T-cell (primary cell): Measurements from ENCODE around the gene ARMS2. TPM values are rescaled to one million over a fixed set of nuclear protein-coding genes. Genes with fewer than 3 reads are reported as not detected.

Source experiments
- ATAC-seq, 4 experiments: fragments of 200-7000 bp in 3 of 4; fragments of 150-1000 bp in 1 of 4; cut with Tn5 transposase; replicated peaks in 1 of 4; 1 replicate in 3 of 4; 2 replicates in 1 of 4; pipeline ENCODE4 v1.10.0; 2021; ENCODE audit warnings: moderate library complexity in 3 of 4, mild to moderate bottlenecking in 2 of 4, moderate number of reproducible peaks in 1 of 4
- CTCF ChIA-PET, 2 donors: fragments of 300-600 bp; sonication (Branson Sonifier 250); formaldehyde crosslinking; loops; one replicate each; lab custom pipeline; 2022; ENCODE audit warnings: antibody characterized with exemption in 2 of 2; lab: Charles Lee
- POLR2A ChIA-PET, 2 donors: fragments of 300-600 bp; sonication (Branson Sonifier 250); formaldehyde crosslinking; loops; one replicate each; lab custom pipeline; 2022; ENCODE audit warnings: antibody characterized with exemption in 2 of 2; lab: Charles Lee
- DNase-seq, 35 experiments: peaks; one replicate each; pipeline versions ENCODE4 v3.0.0 to v3.0.0-alpha.2; 2013 to 2023
- H3K27ac ChIP-seq: one replicate; pipeline ENCODE4 v1.5.1; 2013; ENCODE audit warnings: low read length
- H3K27me3 ChIP-seq, 2 experiments: replicated peaks in 1 of 2; 1 replicate in 1 of 2; 2 replicates in 1 of 2; pipeline versions ENCODE4 v1.6.1 to v1.7.0; 2013; ENCODE audit warnings: low read length in 1 of 2, mixed read lengths in 1 of 2; ENCODE audit not compliant: control insufficient read depth in 2 of 2, insufficient read depth in 2 of 2; ENCODE audit errors: extremely low read depth in 1 of 2
- H3K36me3 ChIP-seq, 2 donors: 1 replicate in 1 of 2; 2 replicates in 1 of 2; pipeline versions ENCODE4 v1.6.1 to v1.7.0; 2013; ENCODE audit warnings: low read length in 1 of 2; ENCODE audit not compliant: control insufficient read depth in 2 of 2, insufficient read depth in 1 of 2; ENCODE audit errors: extremely low read depth in 1 of 2
- H3K4me1 ChIP-seq, 2 experiments: 1 replicate in 1 of 2; 2 replicates in 1 of 2; pipeline versions ENCODE4 v1.6.1 to v1.7.0; 2013; ENCODE audit warnings: low read length in 2 of 2, mixed read lengths in 1 of 2; ENCODE audit not compliant: insufficient read depth in 2 of 2, control insufficient read depth in 1 of 2; ENCODE audit errors: extremely low read depth in 1 of 2
- H3K4me3 ChIP-seq, 2 donors: 1 replicate in 1 of 2; 2 replicates in 1 of 2; pipeline versions ENCODE4 v1.5.1 to v1.7.0; 2013; ENCODE audit warnings: mild to moderate bottlenecking in 2 of 2, low read length in 1 of 2, moderate library complexity in 1 of 2; ENCODE audit not compliant: control insufficient read depth in 1 of 2; ENCODE audit errors: extremely low read depth in 1 of 2
- H3K9me3 ChIP-seq: 2 replicates; pipeline ENCODE4 v1.7.0; 2013
- H3K27ac Mint-ChIP-seq, 2 donors: one replicate each; pipeline ENCODE4 v1.8.0; 2020 to 2021; ENCODE audit warnings: mild to moderate bottlenecking in 2 of 2, mixed read lengths in 2 of 2
- H3K27me3 Mint-ChIP-seq, 2 donors: one replicate each; pipeline ENCODE4 v1.8.0; 2021 to 2022; ENCODE audit warnings: mixed read lengths in 2 of 2
- H3K36me3 Mint-ChIP-seq: one replicate; pipeline ENCODE4 v1.8.0; 2021; ENCODE audit warnings: mixed read lengths
- H3K4me1 Mint-ChIP-seq, 3 donors: one replicate each; pipeline ENCODE4 v1.8.0; 2020 to 2022; ENCODE audit warnings: mixed read lengths in 3 of 3, mild to moderate bottlenecking in 1 of 3
- H3K4me3 Mint-ChIP-seq, 3 donors: one replicate each; pipeline ENCODE4 v1.8.0; 2020 to 2022; ENCODE audit warnings: mild to moderate bottlenecking in 3 of 3, mixed read lengths in 3 of 3, moderate library complexity in 3 of 3
- H3K9me3 Mint-ChIP-seq, 3 donors: one replicate each; pipeline ENCODE4 v1.8.0; 2020 to 2022; ENCODE audit warnings: mixed read lengths in 3 of 3
- WGBS: methylation state at CpG from one replicate; pipeline ENCODE4 v1.1.5; 2013; ENCODE audit warnings: missing lambda C conversion rate; ENCODE audit not compliant: insufficient coverage; 5-methylcytosine and 5-hydroxymethylcytosine counted together
- total RNA-seq, 35 experiments: library from RNA in 6 of 35; stranded (reverse) in 6 of 35; fragments of 120-200 nt in 1 of 35; gene quantifications; one replicate each; pipeline versions ENCODE4 v1.2.1 to v1.2.4 and lab custom pipeline; 2013 to 2026

The ARMS2 gene
- total RNA-seq, 5 donors from 2014 or later (not counting 1 experiment from before 2014, with no cell fraction given), result not detected

DNA sequence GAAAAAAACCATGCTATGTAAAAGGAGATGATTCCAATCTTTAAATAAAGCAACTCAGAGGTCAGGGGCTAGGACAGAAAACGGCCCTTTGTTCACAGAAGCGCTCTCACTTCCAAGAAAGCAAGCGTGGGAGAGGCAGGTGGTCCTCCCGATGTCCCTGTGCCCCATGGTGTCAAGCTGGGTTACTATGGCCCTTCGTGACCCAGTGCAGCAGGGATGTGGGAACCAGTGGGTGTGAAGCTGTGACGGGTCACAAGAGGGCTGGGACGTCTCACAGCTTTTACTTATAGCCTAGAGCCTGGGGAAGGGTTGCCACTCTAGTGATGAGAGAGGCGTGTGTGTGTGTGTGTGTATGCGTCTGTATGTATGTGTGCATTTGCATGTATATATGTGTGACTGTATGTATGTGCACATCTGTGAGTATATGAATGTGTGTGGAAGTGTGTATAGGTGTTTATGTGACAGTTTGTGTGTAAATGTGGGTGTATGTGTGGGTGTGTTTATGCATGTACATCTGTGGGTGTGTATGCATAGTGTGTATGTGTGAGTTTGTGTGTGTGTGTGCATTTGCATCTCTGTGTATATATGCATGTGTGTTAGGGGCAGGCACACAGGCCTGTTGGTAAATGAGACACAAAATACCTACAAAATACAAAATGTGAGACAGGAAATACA is 32.1 kb downstream of the ARMS2 start:
- Mint-ChIP-seq H3K4me3 (no peak overlapping the region), H3K27ac (no peak overlapping the region), H3K4me1 (peaks cover 6 to 12% (median 9%) of the 10 kb centered on the region in 3 donors), H3K9me3 (peaks cover 3 to 4% (median 4%) of the 10 kb centered on the region in 3 donors), H3K36me3 (no peaks in the 10 kb centered on the region), H3K27me3 (peaks cover 3 to 4% of the 10 kb centered on the region in 2 donors)
- no peaks in the 10 kb centered on the region for H3K36me3 ChIP-seq
- peaks cover 0 to 9% of the 10 kb centered on the region in 2 experiments for H3K4me1 ChIP-seq
- no peak overlapping the region for H3K27ac ChIP-seq
- CTCF ChIA-PET, result no interaction called here
- no peaks in the 10 kb centered on the region for H3K9me3 ChIP-seq
- WGBS, result 82% methylated on average over 9 of the region's 9 CpGs
- ATAC-seq (no peak), DNase-seq (no peak)
- H3K27me3 ChIP-seq, result peaks cover 0 to 11% of the 10 kb centered on the region in 2 experiments
- POLR2A ChIA-PET, result no interaction called here
- no peak overlapping the region for H3K4me3 ChIP-seq

DNA sequence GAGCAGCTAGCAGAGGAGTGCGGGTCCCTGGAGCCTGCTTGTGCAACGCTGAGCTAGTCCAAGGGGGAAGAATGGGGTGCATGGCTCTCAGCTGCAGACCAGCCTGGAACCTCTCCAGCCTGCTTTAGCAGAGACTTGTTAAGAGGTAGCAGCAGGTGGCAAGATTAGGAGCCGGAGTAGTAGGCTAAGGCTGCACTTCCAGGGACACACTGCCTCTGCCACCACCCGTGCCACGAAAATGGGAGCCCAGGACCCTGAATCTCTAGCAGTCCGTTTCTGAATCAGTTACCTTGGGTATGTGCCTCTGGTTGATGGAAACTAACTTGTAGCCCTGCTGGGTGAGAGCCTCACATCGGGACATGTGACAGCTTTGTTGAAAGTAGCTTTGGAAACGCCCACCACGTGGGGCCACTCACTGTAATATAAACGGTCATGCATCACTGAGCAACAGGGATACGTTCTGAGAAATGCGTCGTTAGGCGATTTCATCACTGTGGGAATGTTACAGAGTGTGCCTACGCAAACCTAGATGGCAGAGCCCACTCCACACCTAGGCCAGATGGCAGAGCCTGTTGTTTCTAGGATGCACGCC is 32.8 kb downstream of the ARMS2 start:
- no peak overlapping the region for H3K4me3 ChIP-seq
- ChIA-PET POLR2A (interaction anchor here in 1 of 2 donors (0.6 kb wide), 1 partner anchor 839 kb away, joined by 3 read pairs; no protein-coding TSS in a partner anchor), CTCF (no interaction called here)
- peaks cover 7 to 17% (median 13%) of the 10 kb centered on the region in 3 donors for H3K4me1 Mint-ChIP-seq
- no peak overlapping the region for H3K4me3 Mint-ChIP-seq
- H3K27ac ChIP-seq, result no peak overlapping the region
- no peaks in the 10 kb centered on the region for H3K9me3 ChIP-seq
- WGBS, result 70% methylated on average over 14 of the region's 16 CpGs
- ATAC-seq (no peak), DNase-seq (no peak)
- H3K4me1 ChIP-seq, result peaks cover 0 to 15% of the 10 kb centered on the region in 2 experiments
- H3K9me3 Mint-ChIP-seq, result no peaks in the 10 kb centered on the region
- peaks cover 0 to 11% of the 10 kb centered on the region in 2 experiments for H3K27me3 ChIP-seq
- no peaks in the 10 kb centered on the region for H3K36me3 ChIP-seq
- peaks cover 0 to 3% of the 10 kb centered on the region in 2 donors for H3K27me3 Mint-ChIP-seq
- no peak overlapping the region for H3K27ac Mint-ChIP-seq
- no peaks in the 10 kb centered on the region for H3K36me3 Mint-ChIP-seq

- POLR2A ChIA-PET, result no interaction called here
- CTCF ChIA-PET, result interaction anchor here in 1 of 2 donors (0.6 kb wide), 1 partner anchor 33 kb away, joined by 3 read pairs; no protein-coding TSS in a partner anchor
- DNase-seq, result no peak
- H3K36me3 Mint-ChIP-seq, result no peaks in the 10 kb centered on the region
- Histone ChIP-seq H3K4me3 (no peak overlapping the region), H3K4me1 (peaks cover 0 to 16% of the 10 kb centered on the region in 2 experiments), H3K27me3 (peaks cover 0 to 20% of the 10 kb centered on the region in 2 experiments), H3K27ac (no peak overlapping the region), H3K36me3 (no peaks in the 10 kb centered on the region), H3K9me3 (no peaks in the 10 kb centered on the region)
- H3K27ac Mint-ChIP-seq, result no peak overlapping the region
- no peak for ATAC-seq
- no peak overlapping the region for H3K4me3 Mint-ChIP-seq
- peaks cover 3 to 8% of the 10 kb centered on the region in 2 donors for H3K27me3 Mint-ChIP-seq
- WGBS, result no CpG with 5 or more reads among the region's 4 CpGs
- H3K9me3 Mint-ChIP-seq, result no peaks in the 10 kb centered on the region
- H3K4me1 Mint-ChIP-seq, result peaks cover 7 to 25% (median 13%) of the 10 kb centered on the region in 3 donors
These were observed 35.8 kb downstream of the ARMS2 start for GRCh38 chr10:122490268-122490667.

DNA sequence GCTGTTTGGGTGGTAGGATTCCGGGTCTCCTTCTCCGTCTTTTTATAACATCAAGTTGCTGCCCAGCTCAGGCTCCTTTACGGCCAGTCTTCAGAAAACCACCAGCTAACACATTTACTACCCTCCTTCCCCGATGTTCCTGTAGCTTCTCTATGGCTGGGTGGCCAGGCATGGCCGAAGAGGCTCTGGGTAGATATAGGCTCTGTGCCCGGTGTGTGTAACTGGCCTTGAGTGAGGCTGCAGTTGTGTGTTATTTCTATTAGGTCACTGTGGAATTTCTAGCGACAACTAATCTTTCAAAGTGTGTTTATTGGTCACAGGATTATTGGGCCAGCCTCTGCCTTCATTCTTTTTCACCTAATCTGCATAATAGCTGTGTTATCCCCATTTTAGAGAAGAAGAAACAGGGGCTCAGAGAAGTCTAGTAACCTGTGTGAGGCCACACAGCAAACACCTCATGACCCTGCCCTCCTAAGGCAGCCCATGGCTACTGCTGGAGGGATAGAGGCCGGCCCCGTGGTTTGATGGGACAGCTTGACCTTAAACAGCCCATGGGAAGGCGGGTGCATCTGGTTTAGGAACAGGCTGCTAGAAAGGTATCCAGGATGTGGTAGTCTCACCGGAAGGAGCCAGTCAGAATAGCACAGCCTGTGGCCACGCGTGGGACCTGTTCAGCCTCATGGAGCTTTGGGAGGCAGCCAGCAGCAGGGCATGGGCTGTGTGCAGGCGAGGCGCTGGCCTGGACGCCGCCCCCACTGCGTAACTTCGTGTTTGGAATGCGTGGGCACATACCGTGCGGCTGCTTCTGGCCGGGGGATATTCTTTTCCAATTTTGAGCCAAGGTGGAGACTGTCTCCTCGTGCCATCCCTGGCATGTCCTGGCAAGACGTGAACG is 36.6 kb downstream of the ARMS2 start:
- H3K36me3 Mint-ChIP-seq, result no peaks in the 10 kb centered on the region
- ATAC-seq, result peak; percentile 65 to 83 (median 76)

GRCh38 chr10:122492006-122492405 is 37.6 kb downstream of the ARMS2 start:
- ChIA-PET POLR2A (no interaction called here), CTCF (interaction anchor here in 1 of 2 donors (1.0 kb wide), 1 partner anchor 74 kb away, joined by 3 read pairs; no protein-coding TSS in a partner anchor)
- ATAC-seq (no peak), DNase-seq (no peak)
- H3K9me3 Mint-ChIP-seq, result no peaks in the 10 kb centered on the region
- peaks cover 18 to 41% (median 27%) of the 10 kb centered on the region in 3 donors for H3K4me1 Mint-ChIP-seq
- H3K36me3 Mint-ChIP-seq, result no peaks in the 10 kb centered on the region
- Histone ChIP-seq H3K9me3 (no peaks in the 10 kb centered on the region), H3K27ac (no peak overlapping the region), H3K4me3 (no peak overlapping the region), H3K36me3 (no peaks in the 10 kb centered on the region), H3K27me3 (peaks cover 0 to 20% of the 10 kb centered on the region in 2 experiments), H3K4me1 (peaks cover 0 to 26% of the 10 kb centered on the region in 2 experiments)
- H3K27ac Mint-ChIP-seq, result no peak overlapping the region
- H3K27me3 Mint-ChIP-seq, result peaks cover 3 to 8% of the 10 kb centered on the region in 2 donors
- H3K4me3 Mint-ChIP-seq, result no peak overlapping the region
- WGBS, result 82% methylated on average over 7 of the region's 9 CpGs

More for the DNA sequence above, 36.6 kb downstream of the ARMS2 start:
- Mint-ChIP-seq H3K4me3 (no peak overlapping the region), H3K9me3 (no peaks in the 10 kb centered on the region), H3K4me1 (peaks cover 11 to 32% (median 17%) of the 10 kb centered on the region in 3 donors), H3K27ac (no peak overlapping the region), H3K27me3 (peaks cover 3 to 8% of the 10 kb centered on the region in 2 donors)
- no peak overlapping the region for H3K27ac ChIP-seq
- POLR2A ChIA-PET, result interaction anchor here in 1 of 2 donors (0.7 kb wide), 1 partner anchor 1681 kb away, joined by 3 read pairs; no protein-coding TSS in a partner anchor
- H3K4me3 ChIP-seq, result no peak overlapping the region
- no peaks in the 10 kb centered on the region for H3K36me3 ChIP-seq
- CTCF ChIA-PET, result interaction anchor here in 1 of 2 donors (1.0 kb wide), 1 partner anchor 75 kb away, joined by 3 read pairs; no protein-coding TSS in a partner anchor
- peaks cover 0 to 20% of the 10 kb centered on the region in 2 experiments for H3K27me3 ChIP-seq
- no peaks in the 10 kb centered on the region for H3K9me3 ChIP-seq
- peak in 9 of 35 experiments; percentile 6 to 46 (median 11) for DNase-seq
- WGBS, result 57% methylated on average over 20 of the region's 26 CpGs
- H3K4me1 ChIP-seq, result peaks cover 0 to 21% of the 10 kb centered on the region in 2 experiments
